ENCODE data around the gene C15orf39.

The C15orf39 gene

DNA sequence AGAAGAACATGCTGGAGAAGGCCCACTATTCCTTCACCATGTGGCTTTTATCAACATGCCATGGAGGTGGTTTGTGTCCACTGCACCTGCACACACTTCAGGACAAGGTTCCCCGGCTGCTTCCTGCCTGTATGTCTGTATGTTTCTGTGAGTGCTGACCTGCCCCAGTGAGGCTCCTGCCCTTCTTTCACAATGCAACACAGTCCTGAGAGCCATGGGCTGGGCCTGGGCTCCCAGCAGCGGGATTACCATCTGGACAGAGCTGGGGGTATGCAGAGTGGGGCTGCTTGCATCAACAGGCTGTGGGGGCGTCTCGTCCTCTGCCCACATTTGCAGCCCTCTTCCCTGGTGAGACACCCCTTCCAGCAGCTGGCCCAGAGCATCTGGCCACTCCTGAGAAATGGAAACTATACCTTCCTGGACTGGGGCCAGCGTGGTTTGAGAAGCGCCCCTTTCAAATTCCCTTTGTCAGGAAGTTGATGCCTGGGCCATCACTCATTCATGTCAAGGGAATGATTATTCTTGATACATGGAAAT lies 29.3 kb upstream of the C15orf39 start:
- no peak for DNase-seq (ENCODE audit: low spot score)

DNA sequence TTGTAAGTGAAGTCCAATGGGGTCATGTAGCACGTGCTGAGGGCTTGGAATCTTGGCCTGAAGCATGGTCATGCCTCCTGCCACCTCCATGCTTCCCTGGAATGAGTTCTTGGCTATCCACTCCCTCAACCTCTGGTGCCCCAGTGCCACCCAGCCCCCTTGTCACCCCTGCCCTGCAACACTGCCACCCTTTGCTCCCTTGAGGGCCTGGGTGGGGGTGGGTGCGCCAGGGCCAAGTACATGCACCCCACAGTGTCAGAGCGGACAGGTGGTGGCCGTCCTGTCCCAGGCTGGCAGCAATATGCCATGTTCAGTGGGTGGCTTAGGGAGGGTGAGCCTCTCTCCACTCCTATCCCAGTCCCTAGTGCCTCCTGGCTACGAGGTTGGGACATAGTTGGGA lies 27.6 kb upstream of the C15orf39 start:
- DNase-seq (ENCODE audit: low spot score): no peak

DNA sequence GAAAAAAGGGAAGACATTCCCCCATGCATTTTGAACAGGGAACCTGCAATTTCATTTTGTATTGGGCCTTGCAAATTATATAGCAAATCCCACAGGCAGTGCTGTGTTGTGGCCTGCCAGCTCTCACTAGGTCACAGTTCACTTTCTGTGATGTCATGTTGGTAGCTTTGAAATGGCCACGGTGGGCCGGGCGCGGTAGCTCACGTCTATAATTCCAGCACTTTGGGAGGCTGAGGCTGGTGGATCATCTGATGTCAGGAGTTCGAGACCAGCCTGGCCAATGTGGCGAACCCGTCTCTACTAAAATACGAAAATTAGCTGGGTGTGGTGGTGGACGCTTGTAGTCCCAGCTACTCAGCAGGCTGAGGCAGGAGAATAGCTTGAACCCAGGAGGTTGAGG lies 27.0 kb upstream of the C15orf39 start:
- DNase-seq (ENCODE audit: low spot score): no peak

DNA sequence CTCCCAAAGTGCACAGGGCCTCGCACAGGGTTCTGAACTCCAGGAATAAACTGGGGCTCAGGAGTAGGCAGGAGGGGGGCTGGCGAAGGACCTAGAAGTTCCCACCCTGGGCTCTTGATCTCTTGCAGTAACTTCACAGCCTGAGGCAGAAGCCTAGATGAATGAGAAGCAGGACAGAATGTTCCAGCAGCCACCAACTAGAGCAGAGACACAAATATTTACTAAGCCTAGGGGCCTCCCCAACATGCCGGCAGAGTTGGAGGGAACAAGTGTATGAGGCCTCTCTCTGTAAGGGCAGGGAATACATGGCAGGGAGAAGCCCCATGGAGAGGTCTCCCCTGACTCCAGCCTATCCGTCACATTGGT lies 25.3 kb upstream of the C15orf39 start:
- DNase-seq (ENCODE audit: low spot score): no peak

DNA sequence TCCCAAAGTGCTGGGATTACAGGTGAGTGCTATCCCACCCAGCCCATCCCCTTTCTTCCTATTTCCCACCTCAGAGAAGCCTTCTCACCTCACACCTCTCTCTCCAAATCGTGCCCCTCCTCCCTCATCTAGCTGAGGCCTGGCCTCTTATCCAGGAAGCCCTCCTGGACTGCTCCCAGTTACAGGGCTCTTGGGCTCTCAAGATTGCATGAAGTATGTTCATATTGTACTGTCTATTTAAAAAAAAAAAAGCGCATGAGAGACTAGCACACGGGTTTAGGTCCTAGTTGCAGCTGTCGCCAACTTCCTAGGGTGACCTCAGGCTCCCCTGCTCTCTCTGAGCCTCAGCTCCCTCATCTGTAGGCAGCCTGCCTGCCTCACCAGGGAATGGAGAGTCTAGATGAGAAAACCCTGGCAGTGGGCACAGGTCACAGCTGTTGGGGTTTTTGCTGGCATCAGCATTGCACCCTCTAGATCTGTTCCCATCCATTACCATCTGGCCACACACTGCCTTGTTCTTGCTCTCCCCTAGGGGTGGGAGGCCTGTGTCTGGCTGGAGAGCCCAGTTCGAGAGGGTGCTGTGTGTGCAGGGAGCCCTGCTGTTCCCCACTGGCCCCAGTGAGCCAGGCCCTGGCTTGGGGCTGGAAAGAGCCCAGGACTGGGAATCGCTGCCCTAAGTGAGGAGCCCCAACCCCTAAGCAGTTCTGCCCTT lies 24.2 kb upstream of the C15orf39 start:
- no peak for DNase-seq (ENCODE audit: low spot score)

DNA sequence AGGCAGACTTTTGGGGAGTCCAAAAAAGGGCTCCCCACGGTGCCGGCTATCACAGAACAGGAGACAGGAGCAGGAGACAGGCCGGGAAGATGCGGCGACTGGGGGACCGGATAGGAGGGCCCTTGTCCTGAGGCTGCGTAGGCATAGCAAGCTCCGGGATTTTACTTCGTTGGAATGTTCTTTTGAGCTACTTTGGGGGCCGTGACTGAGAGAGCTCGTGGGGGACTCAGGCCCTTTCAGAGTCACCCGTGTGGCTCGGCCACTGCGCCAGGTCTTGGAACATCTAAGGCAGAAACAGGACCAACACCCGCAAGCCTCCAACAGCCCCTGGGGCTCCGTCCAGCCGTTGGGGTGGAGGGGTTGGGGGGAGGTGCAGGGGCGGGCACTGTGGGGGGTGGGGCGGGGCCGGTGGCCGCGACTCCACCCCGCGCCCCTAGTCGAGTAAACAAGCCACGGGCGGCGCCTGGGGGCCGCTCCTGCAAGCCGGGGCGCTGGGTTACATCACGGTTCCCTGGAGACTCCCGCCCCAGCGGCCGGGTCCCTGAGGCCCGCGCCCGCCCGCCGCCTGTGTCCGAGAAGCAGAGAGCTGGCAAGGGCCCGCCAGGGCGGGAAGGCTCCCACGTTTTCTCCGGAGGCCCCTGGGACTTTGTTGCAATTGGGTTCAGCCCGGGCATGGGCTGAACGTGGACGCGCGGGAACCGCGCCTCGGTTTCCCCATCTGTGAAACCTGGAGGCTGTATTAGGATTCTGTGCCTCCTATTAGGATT lies 23.3 kb upstream of the C15orf39 start:
- DNase-seq (ENCODE audit: low spot score): no peak

DNA sequence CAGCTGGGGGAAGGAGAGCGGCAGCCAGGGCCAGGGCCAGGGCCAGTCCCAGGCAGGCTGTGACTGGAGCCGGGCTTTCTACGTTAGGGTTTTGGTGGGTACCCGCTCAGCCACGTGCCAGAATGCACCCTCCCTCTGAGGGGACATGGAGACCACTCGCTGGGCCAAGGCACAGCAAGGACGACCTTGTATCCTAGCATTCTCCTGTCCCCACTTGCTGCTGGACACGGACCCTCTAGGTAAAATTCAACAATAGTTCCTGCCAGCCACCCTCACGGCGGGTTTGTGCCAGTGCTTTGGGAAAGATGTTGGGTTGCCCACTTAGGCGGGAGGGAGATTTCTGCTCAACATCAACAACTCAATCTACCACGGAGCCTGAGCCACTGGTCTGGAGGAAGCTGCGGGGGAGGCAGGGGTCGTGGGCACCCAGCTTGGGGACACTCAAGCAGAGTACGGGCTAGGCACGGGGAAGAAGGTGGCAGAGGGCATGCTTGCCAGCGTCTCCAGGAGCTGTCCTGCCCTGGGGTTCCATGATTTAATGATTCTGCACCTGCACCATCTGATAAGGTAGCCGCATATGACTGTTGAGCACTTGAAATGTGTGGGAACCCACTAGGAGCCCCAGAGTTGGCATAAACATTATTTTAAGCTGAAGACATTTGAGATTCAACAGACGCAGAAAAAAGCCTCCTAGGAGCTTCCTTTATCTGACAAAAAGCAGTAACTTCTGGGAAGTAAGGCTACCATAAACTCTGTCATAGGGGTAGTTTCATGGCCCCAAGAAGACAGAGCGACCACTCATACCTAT lies 22.5 kb upstream of the C15orf39 start:
- no peak for DNase-seq (ENCODE audit: low spot score)

DNA sequence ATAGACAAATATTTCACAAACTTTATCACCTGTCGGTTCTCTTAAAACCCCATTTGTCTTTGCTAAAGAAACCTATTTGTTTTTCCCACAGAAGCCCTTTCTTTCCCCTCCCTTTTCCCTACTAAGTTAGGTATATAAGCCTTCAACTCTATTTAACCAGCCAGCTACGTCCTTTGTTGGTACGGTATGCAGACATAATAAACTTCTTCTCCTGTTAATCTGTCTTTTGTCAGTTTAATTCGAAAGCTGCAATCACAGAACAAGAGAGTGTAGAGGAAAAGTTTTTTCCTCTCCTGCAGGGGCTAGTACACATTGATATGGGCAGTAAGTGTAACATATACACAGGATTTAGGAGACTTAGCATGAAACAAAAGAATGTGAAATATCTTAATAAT lies 21.9 kb upstream of the C15orf39 start:
- DNase-seq (ENCODE audit: low spot score): no peak

DNA sequence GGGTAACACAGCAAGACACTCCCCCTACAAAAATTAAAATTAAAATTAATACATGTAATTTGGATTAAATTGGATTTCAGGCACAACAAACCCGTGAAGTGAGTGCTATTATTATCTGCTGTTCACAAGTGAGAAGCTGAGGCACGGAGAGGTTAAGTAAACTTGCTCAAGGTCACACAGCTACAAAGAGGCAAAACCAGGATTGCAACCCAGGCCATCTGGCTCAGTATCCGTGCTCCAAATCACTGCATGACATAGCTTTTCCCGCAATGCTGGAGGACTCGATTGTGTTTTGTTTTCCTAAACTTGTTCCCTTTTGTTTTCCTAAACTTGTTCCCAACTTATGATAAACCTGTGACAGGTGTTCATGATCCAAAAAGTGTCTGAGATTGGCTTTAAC lies 19.9 kb upstream of the C15orf39 start:
- no peak for DNase-seq (ENCODE audit: low spot score)

DNA sequence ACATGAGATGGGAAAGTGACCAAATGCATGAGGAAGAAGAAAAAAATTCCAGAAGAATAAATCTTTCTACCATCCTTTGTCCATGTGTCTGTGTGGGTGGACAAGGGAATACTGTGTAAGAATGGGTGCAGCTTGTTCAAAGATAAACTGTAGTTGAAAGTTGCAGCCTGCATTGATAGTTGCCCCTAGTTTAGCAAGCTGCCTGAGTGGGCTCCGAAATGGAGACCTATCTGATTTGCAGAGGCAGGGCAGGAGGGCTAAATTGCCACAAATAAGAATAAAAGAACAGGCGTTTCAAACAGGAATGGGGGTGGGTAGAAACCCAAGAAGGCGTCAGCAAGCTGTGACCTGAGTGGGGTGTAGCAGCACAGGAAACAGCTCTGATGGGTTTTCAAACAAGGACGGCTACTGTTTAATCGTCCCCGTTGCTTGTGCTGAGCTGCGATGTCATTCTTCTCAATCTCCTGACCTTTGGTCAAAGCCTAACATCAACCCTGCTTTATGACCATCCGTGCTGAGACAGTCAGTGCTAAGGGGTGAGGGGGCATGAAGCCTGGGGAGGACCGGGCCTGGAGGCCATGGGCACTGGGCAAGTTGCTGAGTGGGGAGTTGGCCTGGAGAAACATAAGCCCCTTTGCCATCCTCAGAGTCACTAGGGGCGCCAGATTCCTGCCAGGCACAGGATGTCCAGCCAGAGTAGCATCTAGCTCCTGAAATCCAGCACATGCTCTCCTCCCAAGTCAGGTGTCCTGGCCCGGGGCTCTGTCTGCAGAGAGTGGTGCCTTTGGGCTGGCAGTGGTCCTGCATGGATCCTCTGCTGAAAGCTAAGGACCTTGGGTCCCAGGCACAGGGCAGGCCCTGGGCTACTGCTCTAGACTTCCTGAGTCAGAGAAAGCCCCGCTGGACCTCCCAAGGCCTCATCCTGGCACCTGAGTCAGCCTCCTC lies 19.2 kb upstream of the C15orf39 start:
- no peak for DNase-seq (ENCODE audit: low spot score)

DNA sequence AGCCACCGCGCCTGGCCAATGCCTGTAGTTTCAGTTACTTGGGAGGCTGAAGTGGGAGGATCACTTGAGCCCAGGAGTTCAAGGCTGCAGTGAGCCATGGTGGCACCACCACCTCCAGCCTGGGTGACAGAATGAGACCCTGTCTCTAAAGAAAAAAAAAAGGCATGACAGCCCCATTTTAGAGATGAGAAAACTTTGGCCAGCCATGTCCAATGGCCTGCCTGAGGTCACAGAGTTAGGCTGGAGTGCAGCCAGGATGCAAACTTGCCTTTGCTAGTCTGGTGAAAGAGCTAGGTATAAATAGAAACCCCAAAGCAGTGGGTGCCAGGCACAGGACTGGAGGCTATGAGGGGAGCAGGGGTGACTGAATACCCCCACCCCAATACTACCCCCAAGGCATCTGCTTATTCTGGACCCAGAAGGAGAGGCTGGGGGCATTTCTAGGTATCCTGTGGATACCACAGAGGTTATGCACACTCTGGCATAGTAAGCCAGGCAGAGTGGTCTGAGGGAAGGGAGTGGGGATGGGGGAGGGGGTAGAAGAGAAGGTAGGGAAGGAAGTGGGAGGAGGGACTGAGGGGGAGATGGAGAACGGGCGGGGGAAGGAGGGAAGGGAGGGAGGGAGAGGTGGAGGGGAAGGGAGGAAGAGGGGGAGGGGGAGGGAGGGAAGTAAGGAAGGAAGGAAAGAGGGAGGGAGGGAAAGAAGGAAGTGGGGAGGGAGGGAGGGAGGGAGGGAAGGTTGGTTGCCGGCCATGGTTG lies 16.2 kb upstream of the C15orf39 start:
- no peak for DNase-seq (ENCODE audit: low spot score)

DNA sequence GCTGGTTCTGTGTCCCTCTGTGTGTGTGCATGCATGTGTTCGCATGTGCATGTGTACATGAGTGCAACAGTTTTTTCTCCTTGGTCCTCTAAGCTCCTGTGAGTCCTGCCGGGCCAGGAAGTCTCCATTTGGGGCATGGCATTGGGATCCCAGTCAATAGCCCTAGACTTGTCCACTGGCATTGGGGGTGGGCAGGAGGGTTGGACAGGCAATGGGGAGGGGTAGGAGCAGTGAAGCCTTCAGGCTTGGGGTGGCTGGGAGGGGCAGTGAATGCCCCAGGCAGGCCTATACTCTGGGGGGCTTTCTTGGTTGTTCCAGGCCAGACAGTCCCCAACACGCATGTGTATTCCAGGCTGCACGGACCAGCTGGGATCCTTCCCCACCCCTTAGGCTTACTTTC lies 15.6 kb upstream of the C15orf39 start:
- DNase-seq (ENCODE audit: low spot score): no peak

DNA sequence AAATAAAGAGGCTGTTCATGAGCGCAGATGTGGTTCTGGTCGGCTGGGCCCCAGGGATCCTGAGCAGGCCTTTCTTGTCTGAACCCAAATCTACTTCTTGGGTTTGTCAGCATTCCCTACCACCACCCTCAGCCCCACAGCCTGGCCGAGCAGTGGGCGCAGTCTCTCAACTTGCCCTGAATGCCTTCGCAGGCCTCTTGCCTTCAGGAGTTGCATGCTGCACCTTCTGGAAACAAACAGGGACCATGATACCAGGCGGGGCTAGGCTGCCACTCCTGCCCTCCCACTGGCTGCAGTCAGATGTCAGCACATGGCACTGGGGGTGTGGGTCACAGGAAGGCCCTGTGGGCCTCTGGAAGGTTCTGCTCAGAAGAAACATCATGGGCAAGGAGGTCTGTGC lies 13.2 kb upstream of the C15orf39 start:
- DNase-seq (ENCODE audit: low spot score): no peak

DNA sequence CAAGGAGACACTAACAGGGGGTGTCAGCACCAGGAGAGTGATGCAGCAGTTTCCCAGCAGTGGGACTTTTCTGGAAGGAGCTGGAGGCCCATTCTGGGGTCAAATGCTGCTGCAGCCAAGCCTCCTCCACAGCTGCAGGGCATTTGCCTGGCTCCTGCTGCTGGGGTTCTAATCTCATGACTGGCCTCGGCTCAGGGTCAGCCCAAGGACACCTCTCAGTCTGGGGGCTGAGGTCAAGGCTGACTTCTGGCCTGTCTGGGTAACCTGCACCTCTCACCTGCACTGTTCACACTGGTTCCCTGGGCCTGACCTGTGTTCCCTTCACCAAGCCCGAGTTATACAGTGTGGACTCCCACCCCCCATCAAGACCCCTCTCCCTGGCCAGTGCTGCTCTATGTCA lies 10.4 kb upstream of the C15orf39 start:
- no peak for DNase-seq (ENCODE audit: low spot score)

DNA sequence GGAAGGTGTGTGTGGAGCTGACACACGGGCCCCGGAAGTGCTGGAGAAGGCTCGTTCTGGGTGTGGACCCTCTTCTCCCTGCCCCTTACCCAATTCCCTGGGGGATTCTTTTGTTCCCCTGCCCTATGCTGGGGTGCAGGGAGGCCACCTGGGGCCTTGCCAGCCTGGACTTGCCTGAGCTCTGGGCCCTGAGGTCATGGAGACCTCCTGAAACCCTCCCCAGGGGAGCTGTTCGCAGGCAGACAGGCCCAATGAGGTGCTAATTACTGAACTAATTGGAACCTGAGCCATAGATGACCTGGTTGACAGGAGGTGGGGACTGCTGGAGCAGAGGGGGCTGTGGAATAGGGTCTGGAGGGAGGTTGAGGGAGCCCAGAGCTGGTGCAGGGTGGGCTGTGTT lies 9.4 kb upstream of the C15orf39 start:
- no peak for DNase-seq (ENCODE audit: low spot score)

DNA sequence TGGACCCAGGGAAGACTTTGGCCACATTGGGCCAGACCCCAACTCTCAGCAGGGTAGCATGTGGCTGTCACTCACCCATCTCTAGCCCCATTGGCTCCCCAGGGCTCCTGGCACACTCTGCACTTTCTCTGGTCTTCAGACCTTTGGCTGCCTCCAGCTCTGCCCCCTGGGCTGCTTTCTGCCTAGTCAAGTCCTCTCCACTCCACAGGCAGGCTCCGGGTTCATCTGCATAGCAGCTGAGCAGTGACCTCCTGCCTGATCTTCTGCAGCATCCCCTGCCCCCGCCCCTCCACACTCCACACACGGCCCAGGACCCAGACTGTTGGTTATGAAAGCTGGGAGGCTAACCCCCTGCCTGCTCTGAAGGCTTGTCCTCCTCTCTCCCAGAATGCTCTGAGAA lies 8.4 kb upstream of the C15orf39 start:
- DNase-seq (ENCODE audit: low spot score): no peak

DNA sequence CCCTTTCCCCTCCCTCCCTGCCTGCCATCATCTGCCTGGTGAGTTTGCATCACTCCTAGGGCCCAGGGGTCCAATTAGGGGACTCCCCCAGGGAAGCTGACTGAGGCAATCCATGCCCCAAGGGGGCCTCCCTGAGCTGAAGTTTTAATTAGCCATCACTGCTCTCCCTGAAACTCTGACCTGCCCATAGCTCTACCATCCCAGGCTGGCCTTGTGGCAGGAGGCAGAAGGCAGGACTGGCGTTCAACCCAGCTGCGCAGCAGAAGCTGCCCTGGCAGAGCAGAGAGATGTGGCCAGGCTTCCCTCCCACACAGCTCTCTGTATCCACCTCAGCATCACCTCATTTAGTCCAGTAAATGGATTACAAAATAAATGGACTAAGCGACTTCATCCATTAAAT lies 7.7 kb upstream of the C15orf39 start:
- no peak for DNase-seq (ENCODE audit: low spot score)

DNA sequence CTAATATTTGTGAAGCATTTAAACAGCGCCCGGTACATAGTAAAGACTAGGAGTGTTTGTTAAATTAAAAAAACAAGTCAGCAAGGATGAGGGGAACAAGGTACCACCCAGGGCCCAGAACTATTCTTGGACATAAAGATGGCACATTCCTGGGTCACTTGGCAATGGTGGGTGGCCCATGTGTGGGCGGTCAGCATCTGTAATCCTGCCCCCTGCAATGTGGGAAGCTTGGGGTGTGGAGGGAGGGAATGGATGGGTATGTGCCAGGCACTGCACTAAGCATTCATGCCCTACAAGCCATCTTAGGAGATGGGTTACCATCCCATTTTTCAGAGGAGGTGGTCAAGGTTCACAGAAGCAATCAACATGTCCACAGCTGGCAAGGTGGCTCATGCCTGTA lies 7.3 kb upstream of the C15orf39 start:
- DNase-seq (ENCODE audit: low spot score): no peak

DNA sequence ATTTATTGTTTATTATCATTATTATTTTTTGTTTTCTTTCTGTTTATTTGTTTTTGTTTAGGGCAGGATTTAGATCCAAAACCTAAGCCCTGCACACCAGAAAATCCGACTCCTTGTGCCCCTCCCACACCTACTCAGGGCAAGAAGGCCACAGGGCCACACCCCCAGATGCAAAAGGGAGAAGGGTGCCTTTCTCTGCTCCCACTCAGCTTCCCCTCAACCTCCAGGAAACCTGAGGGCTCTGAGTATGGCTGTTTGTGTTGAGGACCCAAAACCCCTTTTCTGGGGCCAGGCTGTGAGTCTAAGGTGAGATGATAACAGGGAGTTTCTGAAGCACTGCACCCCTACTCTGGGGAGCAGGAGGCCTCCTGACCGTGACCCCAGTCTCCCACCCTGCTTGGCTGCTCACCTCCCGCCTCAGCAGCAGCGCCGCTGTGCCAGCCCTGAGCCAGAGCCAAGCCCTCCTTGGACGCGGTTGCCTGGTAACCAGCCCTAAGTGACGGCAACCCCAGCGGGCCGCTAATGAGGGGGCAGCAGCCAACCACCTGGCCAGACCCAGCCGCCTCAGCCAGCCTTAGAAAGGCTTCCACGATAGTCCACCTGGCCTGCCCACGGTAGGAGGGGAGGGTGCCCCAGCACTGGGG lies 6.4 kb upstream of the C15orf39 start:
- DNase-seq (ENCODE audit: low spot score): no peak

DNA sequence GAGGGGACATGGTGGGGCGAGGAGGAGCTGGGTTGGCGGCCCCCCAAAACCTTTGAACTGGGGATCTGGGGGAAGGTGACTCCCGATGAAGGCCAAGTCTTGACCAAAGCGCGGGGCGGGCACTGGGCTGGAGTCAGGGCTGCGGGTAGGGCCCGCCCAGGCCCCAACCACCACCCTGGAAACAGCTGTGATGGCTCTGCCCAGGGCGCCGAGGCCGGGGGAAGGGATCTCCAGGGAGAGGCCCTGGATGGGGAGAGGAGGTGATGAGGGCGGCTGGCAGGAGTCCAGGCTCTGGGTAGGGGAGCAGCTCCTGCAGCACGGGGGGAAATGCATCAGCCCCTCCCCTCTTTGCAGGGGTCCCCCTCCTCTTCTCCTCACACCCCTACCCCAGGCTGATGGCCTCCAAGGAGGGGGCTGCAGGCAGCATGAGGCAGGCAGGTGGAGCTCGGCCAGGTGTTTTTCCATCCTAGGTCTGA lies 5.9 kb upstream of the C15orf39 start:
- DNase-seq (ENCODE audit: low spot score): no peak

All from kidney capillary endothelial cell (primary cell).